ENCODE results near the gene ZNF189.
A peak's percentile ranks its signal among the peaks of the same experiment; 100 is the strongest.

The ZNF189 gene

GRCh38 chr9:101453776-101454570 lies 55.3 kb downstream of the ZNF189 start:
- H3K4me3 ChIP-seq (replicated peaks; ENCODE audit: low read depth, low read length) = no peak overlapping the region
- TF ChIP-seq CTCF (IDR thresholded peaks at IDR 0.05; ENCODE audit: low read depth, low read length, missing control alignments) = no peak
- DNase-seq (ENCODE audit: extremely low read depth, low read depth) = no peak

DNA sequence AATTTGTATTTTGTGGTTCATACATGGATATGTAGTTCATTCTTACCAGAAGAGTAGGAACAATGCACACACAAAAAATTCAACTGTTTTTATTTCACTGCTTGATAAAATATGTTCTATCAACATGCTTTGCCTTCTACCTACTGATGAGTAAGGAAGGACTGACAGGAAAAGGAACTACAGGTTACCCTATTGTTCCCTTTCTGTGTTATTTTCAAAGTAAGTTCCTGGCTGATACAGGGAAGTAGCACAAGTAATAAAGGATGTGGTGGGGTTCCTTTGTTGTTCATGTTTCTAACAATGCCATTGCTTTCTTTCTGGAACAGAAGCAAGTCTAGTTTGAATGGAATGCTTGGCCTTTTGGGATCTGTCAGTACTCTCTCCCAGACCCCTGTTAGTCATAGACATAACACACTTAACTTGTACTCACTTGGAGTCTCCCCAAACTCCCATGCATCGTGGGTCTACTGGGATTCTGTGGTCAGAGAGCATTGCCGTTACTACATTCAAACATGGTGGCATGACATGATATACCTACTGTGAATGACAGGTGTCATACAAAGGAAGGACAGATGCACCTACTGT lies 57.1 kb downstream of the ZNF189 start:
- no peak overlapping the region for H3K4me3 ChIP-seq (replicated peaks; ENCODE audit: low read depth, low read length)
- no peak for DNase-seq (ENCODE audit: extremely low read depth, low read depth)
- no peak for TF ChIP-seq CTCF (IDR thresholded peaks at IDR 0.05; ENCODE audit: low read depth, low read length, missing control alignments)

GRCh38 chr9:101457003-101457402 lies 58.4 kb downstream of the ZNF189 start:
- no peak for DNase-seq (ENCODE audit: extremely low read depth, low read depth)
- no peak for TF ChIP-seq CTCF (IDR thresholded peaks at IDR 0.05; ENCODE audit: low read depth, low read length, missing control alignments)
- no peak overlapping the region for H3K4me3 ChIP-seq (replicated peaks; ENCODE audit: low read depth, low read length)

DNA sequence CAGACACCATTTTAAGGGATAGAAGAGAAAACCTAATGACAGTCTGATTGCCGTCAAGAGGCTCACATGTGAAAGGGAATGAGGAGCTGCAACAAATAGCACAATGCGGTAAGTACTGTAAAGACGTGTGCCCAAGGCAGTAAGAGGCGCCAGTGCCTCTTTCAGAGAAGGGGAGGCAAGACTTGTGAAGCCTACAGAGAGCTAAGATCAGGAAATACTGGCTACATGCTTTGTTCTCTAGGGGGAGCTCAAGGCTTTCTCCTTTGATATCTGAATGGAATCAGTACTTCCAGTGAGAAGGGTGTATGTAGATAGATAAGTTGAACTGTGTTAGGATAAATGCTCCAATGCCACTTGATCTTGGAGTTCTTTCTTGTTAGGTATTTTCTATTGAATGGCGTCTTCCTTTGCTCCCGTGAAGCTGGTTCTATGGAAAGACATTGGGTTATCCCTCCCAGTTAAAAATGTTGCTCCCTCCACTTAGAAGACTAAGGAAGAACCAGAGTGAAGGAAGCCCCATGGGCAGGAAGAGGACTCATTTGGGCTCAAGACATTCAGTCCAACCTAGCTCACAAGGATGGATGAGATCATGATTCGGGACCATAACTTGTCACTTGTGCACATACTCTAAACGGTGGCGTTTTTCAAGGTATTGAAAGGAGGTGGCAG lies 60.4 kb downstream of the ZNF189 start:
- TF ChIP-seq CTCF (IDR thresholded peaks at IDR 0.05; ENCODE audit: low read depth, low read length, missing control alignments) = peak; percentile 83
- H3K4me3 ChIP-seq (replicated peaks; ENCODE audit: low read depth, low read length) = no peak overlapping the region
- DNase-seq (ENCODE audit: extremely low read depth, low read depth) = peak; percentile 84
